HFFc6 (cell line): ENCODE data around the gene S100P. TPM values are rescaled to one million over a fixed set of nuclear protein-coding genes. Genes with fewer than 3 reads are reported as not detected.

Source experiments
- DNase-seq: peaks from one replicate; pipeline ENCODE4 v3.0.0-alpha.2; 2018
- H3K27ac Mint-ChIP-seq: 2 replicates; pipeline ENCODE4 v1.8.0; 2020; ENCODE audit warnings: mild to moderate bottlenecking, mixed read lengths
- H3K27me3 Mint-ChIP-seq: 2 replicates; pipeline ENCODE4 v1.8.0; 2021; ENCODE audit warnings: mild to moderate bottlenecking, moderate library complexity, mixed read lengths; ENCODE audit not compliant: insufficient read depth
- H3K36me3 Mint-ChIP-seq: 2 replicates; pipeline ENCODE4 v1.8.0; 2021; ENCODE audit warnings: low read depth, mixed read lengths
- H3K4me1 Mint-ChIP-seq: 2 replicates; pipeline ENCODE4 v1.8.0; 2020; ENCODE audit warnings: low read depth, mixed read lengths
- H3K4me3 Mint-ChIP-seq: 2 replicates; pipeline ENCODE4 v1.8.0; 2020; ENCODE audit warnings: mild to moderate bottlenecking, moderate library complexity, mixed read lengths
- H3K9me3 Mint-ChIP-seq: 2 replicates; pipeline ENCODE4 v1.8.0; 2020; ENCODE audit warnings: mild to moderate bottlenecking, mixed read lengths
- total RNA-seq, 6 experiments: library from RNA; stranded (reverse); fragmentation: NEBNext Ultra II Directional; extraction: Animal tissue kit (Norgen Biotek cat#: 25700); gene quantifications; 2 replicates in 1 of 6; 3 replicates in 5 of 6; pipeline ENCODE4 v1.2.3, GENCODE V29; 2021
- TF ChIP-seq, protein P1 (sequence below): fragments of 200-600 bp; sonication (generic); IDR thresholded peaks from 2 replicates; pipeline ENCODE4 v1.5.0; 2021; ENCODE audit warnings: antibody characterized with exemption, mild to moderate bottlenecking

Gene S100P
- total RNA-seq, 6 experiments from 2014 or later, result not detected

DNA sequence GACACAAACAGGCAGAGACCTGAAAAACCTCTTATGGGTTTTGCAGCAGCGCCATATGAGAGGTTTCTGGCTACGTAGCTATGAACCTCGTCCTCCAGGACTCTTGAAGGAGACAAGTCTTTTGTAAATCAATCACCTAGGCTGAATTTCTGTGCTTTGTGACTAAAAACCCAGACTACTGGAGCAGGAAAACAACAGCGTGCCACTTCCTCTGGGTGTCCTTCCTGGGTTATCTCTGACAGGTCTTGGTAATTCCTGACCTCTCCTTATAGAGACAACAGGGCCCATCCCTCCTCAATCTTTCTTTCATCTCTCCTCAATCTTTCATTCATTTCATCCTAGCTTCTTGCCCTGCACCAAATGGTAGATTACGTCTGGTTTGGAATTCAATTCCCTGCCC, 5.7 kb downstream of the S100P start:
- H3K27ac Mint-ChIP-seq, result no peak overlapping the region
- peaks cover 8% of the 10 kb centered on the region for H3K9me3 Mint-ChIP-seq
- no peak for DNase-seq
- TF ChIP-seq, protein P1, sequence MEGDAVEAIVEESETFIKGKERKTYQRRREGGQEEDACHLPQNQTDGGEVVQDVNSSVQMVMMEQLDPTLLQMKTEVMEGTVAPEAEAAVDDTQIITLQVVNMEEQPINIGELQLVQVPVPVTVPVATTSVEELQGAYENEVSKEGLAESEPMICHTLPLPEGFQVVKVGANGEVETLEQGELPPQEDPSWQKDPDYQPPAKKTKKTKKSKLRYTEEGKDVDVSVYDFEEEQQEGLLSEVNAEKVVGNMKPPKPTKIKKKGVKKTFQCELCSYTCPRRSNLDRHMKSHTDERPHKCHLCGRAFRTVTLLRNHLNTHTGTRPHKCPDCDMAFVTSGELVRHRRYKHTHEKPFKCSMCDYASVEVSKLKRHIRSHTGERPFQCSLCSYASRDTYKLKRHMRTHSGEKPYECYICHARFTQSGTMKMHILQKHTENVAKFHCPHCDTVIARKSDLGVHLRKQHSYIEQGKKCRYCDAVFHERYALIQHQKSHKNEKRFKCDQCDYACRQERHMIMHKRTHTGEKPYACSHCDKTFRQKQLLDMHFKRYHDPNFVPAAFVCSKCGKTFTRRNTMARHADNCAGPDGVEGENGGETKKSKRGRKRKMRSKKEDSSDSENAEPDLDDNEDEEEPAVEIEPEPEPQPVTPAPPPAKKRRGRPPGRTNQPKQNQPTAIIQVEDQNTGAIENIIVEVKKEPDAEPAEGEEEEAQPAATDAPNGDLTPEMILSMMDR, result no peak
- peaks cover 17% of the 10 kb centered on the region for H3K36me3 Mint-ChIP-seq
- no peaks in the 10 kb centered on the region; the same call in 1 of the 2 replicates for H3K27me3 Mint-ChIP-seq
- H3K4me3 Mint-ChIP-seq, result no peak overlapping the region
- peaks cover 28% of the 10 kb centered on the region for H3K4me1 Mint-ChIP-seq

DNA sequence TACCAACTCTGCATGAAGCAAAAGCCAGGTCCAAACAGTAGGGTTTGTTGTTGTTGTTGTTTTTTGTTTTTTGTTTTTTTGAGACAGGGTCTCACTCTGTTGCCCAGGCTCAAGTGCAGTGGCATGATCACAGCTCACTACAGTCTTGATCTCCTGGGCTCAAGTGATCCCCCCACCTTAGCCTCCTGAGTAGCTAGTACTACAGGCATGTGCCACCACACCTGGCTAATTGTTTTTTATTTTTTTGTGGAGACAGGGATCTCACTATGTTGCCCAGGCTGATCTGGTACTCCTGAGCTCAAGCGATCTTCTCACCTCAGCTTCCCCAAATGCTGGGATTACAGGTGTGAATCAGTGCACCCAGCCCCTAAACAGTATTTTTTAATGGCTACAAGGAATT, 6.2 kb downstream of the S100P start:
- peaks cover 8% of the 10 kb centered on the region for H3K9me3 Mint-ChIP-seq
- no peaks in the 10 kb centered on the region; the same call in 1 of the 2 replicates for H3K27me3 Mint-ChIP-seq
- TF ChIP-seq, protein P1, result no peak
- H3K27ac Mint-ChIP-seq, result no peak overlapping the region
- no peak overlapping the region for H3K4me3 Mint-ChIP-seq
- H3K36me3 Mint-ChIP-seq, result peaks cover 22% of the 10 kb centered on the region
- H3K4me1 Mint-ChIP-seq, result peaks cover 33% of the 10 kb centered on the region
- no peak for DNase-seq

DNA sequence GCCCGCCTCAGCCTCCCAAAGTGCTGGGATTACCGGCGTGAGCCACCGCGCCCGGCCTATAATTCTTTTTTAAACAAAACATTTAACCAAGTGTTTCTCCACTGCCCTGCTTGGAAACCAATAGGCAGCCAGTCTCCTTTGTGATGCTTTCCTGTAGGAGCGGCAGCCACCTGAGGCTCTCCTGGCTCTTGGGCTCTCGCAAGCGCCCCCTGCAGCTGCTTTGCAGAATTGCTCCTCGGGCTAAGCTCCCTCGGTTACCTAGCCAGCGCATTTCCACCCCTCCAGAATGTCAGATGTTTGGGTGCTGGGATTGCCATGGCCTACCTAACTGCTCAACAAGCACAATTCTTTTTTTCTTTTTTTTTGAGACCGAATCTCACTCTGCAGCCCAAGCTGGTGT, 7.7 kb downstream of the S100P start:
- no peak overlapping the region for H3K27ac Mint-ChIP-seq
- no peak for DNase-seq
- H3K4me3 Mint-ChIP-seq, result no peak overlapping the region
- peaks cover 35% of the 10 kb centered on the region for H3K4me1 Mint-ChIP-seq
- peaks cover 8% of the 10 kb centered on the region for H3K9me3 Mint-ChIP-seq
- no peaks in the 10 kb centered on the region; the same call in 1 of the 2 replicates for H3K27me3 Mint-ChIP-seq
- H3K36me3 Mint-ChIP-seq, result peaks cover 32% of the 10 kb centered on the region
- TF ChIP-seq, protein P1, result peak; percentile 65

DNA sequence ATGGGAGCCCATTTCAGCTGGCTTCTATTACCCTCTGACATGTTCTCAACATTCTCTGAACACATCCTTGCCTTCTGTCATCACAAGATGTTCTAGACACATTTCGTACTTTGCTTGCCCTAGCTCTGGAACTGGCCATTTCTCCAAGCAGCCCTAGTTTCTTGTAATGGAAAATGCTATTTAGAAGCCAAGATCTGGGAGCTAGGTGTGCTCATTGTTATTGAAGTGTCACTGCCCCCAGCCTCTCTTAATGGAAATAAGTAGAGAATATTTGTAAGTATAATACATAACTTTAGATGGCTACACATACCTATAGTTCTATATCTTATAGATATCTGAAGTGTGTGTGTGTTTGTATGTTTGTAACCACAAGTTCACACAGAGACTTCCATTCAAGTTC, 9.1 kb downstream of the S100P start:
- TF ChIP-seq, protein P1, result no peak
- no peaks in the 10 kb centered on the region; the same call in none of the 2 replicates for H3K27me3 Mint-ChIP-seq
- peaks cover 8% of the 10 kb centered on the region for H3K9me3 Mint-ChIP-seq
- H3K4me3 Mint-ChIP-seq, result no peak overlapping the region
- peaks cover 40% of the 10 kb centered on the region for H3K4me1 Mint-ChIP-seq
- H3K27ac Mint-ChIP-seq, result no peak overlapping the region
- no peak for DNase-seq
- peaks cover 46% of the 10 kb centered on the region for H3K36me3 Mint-ChIP-seq

DNA sequence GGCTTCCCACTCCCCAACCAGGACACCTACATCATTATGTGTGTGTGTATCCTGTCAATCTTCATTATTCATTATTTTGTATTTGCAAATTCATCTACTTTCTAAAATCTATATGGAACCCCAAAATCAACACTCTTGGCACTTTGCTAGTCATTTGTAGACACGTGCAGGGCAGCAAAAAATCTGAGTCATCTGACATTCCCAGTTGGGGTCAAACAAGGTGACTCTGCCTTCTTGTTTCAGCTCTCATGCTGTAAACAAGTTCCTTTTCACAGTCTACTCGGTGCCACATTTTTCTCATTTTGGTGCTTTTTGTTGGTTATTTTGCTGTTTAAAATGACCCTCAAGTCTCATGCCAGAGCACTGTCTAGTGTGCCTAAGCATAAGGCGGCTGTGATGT, 10.1 kb downstream of the S100P start:
- no peak for DNase-seq
- Mint-ChIP-seq H3K36me3 (peaks cover 56% of the 10 kb centered on the region), H3K4me3 (no peak overlapping the region), H3K9me3 (peaks cover 8% of the 10 kb centered on the region), H3K27ac (peak overlapping the region; percentile 14; the same call in 1 of the 2 replicates), H3K4me1 (peaks cover 50% of the 10 kb centered on the region), H3K27me3 (no peaks in the 10 kb centered on the region; the same call in none of the 2 replicates)
- TF ChIP-seq, protein P1, result no peak

DNA sequence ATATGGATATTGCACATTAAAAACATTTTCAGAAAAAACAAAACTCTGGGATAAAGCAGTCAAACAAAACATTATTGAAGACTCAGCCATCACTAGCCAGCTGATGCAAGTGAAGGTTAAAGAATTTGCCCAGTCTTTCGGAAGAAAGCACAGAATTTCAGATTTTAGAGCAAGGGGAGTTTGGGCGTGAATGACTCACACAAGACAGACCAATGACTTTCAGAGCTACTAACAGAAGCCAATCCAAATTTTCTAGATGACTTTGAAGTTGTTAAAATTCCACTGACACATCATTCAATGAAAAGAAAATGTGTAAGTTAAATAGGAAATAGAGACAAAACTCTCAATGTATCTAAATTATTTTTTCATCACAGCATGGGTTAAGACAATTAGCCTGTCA, 12.0 kb downstream of the S100P start:
- Mint-ChIP-seq H3K4me1 (peaks cover 63% of the 10 kb centered on the region), H3K36me3 (peaks cover 66% of the 10 kb centered on the region), H3K27ac (no peak overlapping the region), H3K27me3 (peaks cover under 1% of the 10 kb centered on the region), H3K9me3 (peaks cover 17% of the 10 kb centered on the region), H3K4me3 (no peak overlapping the region)
- TF ChIP-seq, protein P1, result no peak
- DNase-seq, result no peak
